HG03139 (cell line): ENCODE results near the gene KCNQ2.
"Not testable (repeated sequence)": the region's sequence is repeated elsewhere in the genome, so short reads cannot be mapped to it uniquely, and the experiment has no call there.

Source experiments
- ATAC-seq: cut with Tn5 transposase; IDR thresholded peaks from one replicate; pipeline ENCODE4 v1.9.1; 2021; ENCODE audit not compliant: unreplicated experiment

The KCNQ2 gene

GRCh38 chr20:63387917-63388316 is 84.5 kb downstream of the KCNQ2 start:
- no peak for ATAC-seq

- ATAC-seq, result no peak
Observed at GRCh38 chr20:63387393-63387792, 85.1 kb downstream of the KCNQ2 start.

- no peak for ATAC-seq
Observed at GRCh38 chr20:63386491-63386890, 86.0 kb downstream of the KCNQ2 start.

- no peak for ATAC-seq
Observed at GRCh38 chr20:63385819-63386218, 86.6 kb downstream of the KCNQ2 start.

GRCh38 chr20:63384336-63384735 is 88.1 kb downstream of the KCNQ2 start:
- no peak for ATAC-seq

GRCh38 chr20:63383556-63383955 is 88.9 kb downstream of the KCNQ2 start:
- ATAC-seq, result no peak

- no peak for ATAC-seq
Observed at GRCh38 chr20:63382551-63383300, 89.7 kb downstream of the KCNQ2 start.

GRCh38 chr20:63381781-63382431 is 90.5 kb downstream of the KCNQ2 start:
- ATAC-seq, result no peak

GRCh38 chr20:63380346-63380870 is 92.0 kb downstream of the KCNQ2 start:
- no peak for ATAC-seq

- not testable (repeated sequence) for ATAC-seq
Observed at GRCh38 chr20:63379872-63380271, 92.6 kb downstream of the KCNQ2 start.

GRCh38 chr20:63379296-63379695 is 93.2 kb downstream of the KCNQ2 start:
- no peak for ATAC-seq

- ATAC-seq, result no peak
Observed at GRCh38 chr20:63378626-63379025, 93.8 kb downstream of the KCNQ2 start.

GRCh38 chr20:63377951-63378381 is 94.5 kb downstream of the KCNQ2 start:
- ATAC-seq, result no peak

- ATAC-seq, result no peak
Observed at GRCh38 chr20:63377256-63377941, 95.1 kb downstream of the KCNQ2 start.

GRCh38 chr20:63376283-63377250 is 95.9 kb downstream of the KCNQ2 start:
- no peak for ATAC-seq

GRCh38 chr20:63375438-63375837 is 97.0 kb downstream of the KCNQ2 start:
- ATAC-seq, result no peak

GRCh38 chr20:63374504-63374903 is 98.0 kb downstream of the KCNQ2 start:
- ATAC-seq, result no peak

- ATAC-seq, result no peak
Observed at GRCh38 chr20:63373996-63374395, 98.5 kb downstream of the KCNQ2 start.

- no peak for ATAC-seq
Observed at GRCh38 chr20:63372971-63373885, 99.2 kb downstream of the KCNQ2 start.
